SK-N-SH treated with all-trans-retinoic acid at 6 μM for 48 hours (cell line): Measurements from ENCODE around the gene UMPS.

Experiments used
- ATAC-seq: fragments of 200-7000 bp; cut with Tn5 transposase; 3 replicates; pipeline ENCODE4 v1.9.1; 2020; ENCODE audit warnings: mild to moderate bottlenecking, moderate library complexity
- ARNTL ChIP-seq: fragments of 450-650 bp; formaldehyde crosslinking; IDR thresholded peaks from 2 replicates; pipeline ENCODE4 v1.5.0; 2020; ENCODE audit warnings: low read depth, mild to moderate bottlenecking, moderate library complexity, borderline replicate concordance
- BACH2 ChIP-seq: fragments of 250-450 bp; sonication (Bioruptor Pico); IDR thresholded peaks from 2 replicates; pipeline ENCODE4 v1.9.0; 2021; ENCODE audit warnings: mild to moderate bottlenecking, borderline replicate concordance
- CREB5 ChIP-seq: fragments of 250-450 bp; sonication (Bioruptor Pico); IDR thresholded peaks from 2 replicates; pipeline ENCODE4 v1.5.1; 2020; ENCODE audit warnings: low read depth, mild to moderate bottlenecking, moderate library complexity
- CSDC2 ChIP-seq: fragments of 250-450 bp; sonication (Bioruptor Pico); IDR thresholded peaks from 2 replicates; pipeline ENCODE4 v1.5.0; 2020; ENCODE audit warnings: mild to moderate bottlenecking, moderate library complexity
- ESRRG ChIP-seq: fragments of 250-450 bp; sonication (Bioruptor Pico); IDR thresholded peaks from 2 replicates; pipeline ENCODE4 v1.6.1; 2021; ENCODE audit warnings: mild to moderate bottlenecking
- ISL1 ChIP-seq: fragments of 250-450 bp; sonication (Bioruptor Pico); IDR thresholded peaks from 2 replicates; pipeline ENCODE4 v2.1.2; 2022; ENCODE audit warnings: mild to moderate bottlenecking, moderate library complexity
- OSR1 ChIP-seq: fragments of 250-450 bp; sonication (Bioruptor Pico); IDR thresholded peaks from 2 replicates; pipeline ENCODE4 v1.8.0; 2022; ENCODE audit warnings: moderate library complexity, mild to moderate bottlenecking, inconsistent platforms
- PATZ1 ChIP-seq: fragments of 250-450 bp; sonication (Bioruptor Pico); IDR thresholded peaks from 2 replicates; pipeline ENCODE4 v1.8.0; 2020; ENCODE audit warnings: mild to moderate bottlenecking, moderate library complexity, borderline replicate concordance
- PPARA ChIP-seq: fragments of 250-450 bp; sonication (Bioruptor Pico); IDR thresholded peaks from 2 replicates; pipeline ENCODE4 v1.5.0; 2020; ENCODE audit warnings: mild to moderate bottlenecking, borderline replicate concordance
- RARB ChIP-seq: fragments of 250-450 bp; sonication (Bioruptor Pico); IDR thresholded peaks from 2 replicates; pipeline ENCODE4 v1.8.0; 2021; ENCODE audit warnings: mild to moderate bottlenecking, moderate library complexity
- SNAI2 ChIP-seq: fragments of 250-450 bp; sonication (Bioruptor Pico); IDR thresholded peaks from 2 replicates; pipeline ENCODE4 v1.5.0; 2020; ENCODE audit warnings: mild to moderate bottlenecking, moderate library complexity
- TCF4 ChIP-seq: fragments of 250-450 bp; sonication (Bioruptor Pico); IDR thresholded peaks from 2 replicates; pipeline ENCODE4 v1.8.0; 2021; ENCODE audit warnings: mild to moderate bottlenecking, moderate library complexity, borderline replicate concordance
- TOX ChIP-seq: fragments of 250-450 bp; sonication (Bioruptor Pico); IDR thresholded peaks from 2 replicates; pipeline ENCODE4 v1.8.0; 2021; ENCODE audit warnings: mild to moderate bottlenecking, moderate library complexity, borderline replicate concordance
- ZC3H10 ChIP-seq: fragments of 250-450 bp; sonication (Bioruptor Pico); IDR thresholded peaks from 2 replicates; pipeline ENCODE4 v1.5.1; 2021; ENCODE audit warnings: mild to moderate bottlenecking, moderate library complexity
- ZFP3 ChIP-seq: fragments of 250-450 bp; sonication (Bioruptor Pico); IDR thresholded peaks from 2 replicates; pipeline ENCODE4 v1.5.0; 2020; ENCODE audit warnings: mild to moderate bottlenecking, moderate library complexity
- ZNF565 ChIP-seq: fragments of 450-650 bp; formaldehyde crosslinking; conservative IDR thresholded peaks from 2 replicates; pipeline ENCODE4 v1.5.0; 2020; ENCODE audit warnings: low read depth, mild to moderate bottlenecking, moderate library complexity
- ZNF70 ChIP-seq: fragments of 450-650 bp; formaldehyde crosslinking; IDR thresholded peaks from 2 replicates; pipeline ENCODE4 v1.5.0; 2020; ENCODE audit warnings: mild to moderate bottlenecking, moderate library complexity
- ZNF8 ChIP-seq: fragments of 450-650 bp; formaldehyde crosslinking; IDR thresholded peaks from 2 replicates; pipeline ENCODE4 v1.5.0; 2020; ENCODE audit warnings: mild to moderate bottlenecking, moderate library complexity
- TF ChIP-seq, protein P1 (sequence below): fragments of 250-450 bp; sonication (Bioruptor Pico); IDR thresholded peaks from 2 replicates; pipeline ENCODE4 v1.8.0; 2021; ENCODE audit warnings: low read depth, mild to moderate bottlenecking, moderate library complexity, borderline replicate concordance
- TF ChIP-seq, protein P2 (sequence below): fragments of 250-450 bp; sonication (Bioruptor Pico); IDR thresholded peaks from 2 replicates; pipeline ENCODE4 v1.5.1; 2021; ENCODE audit warnings: mild to moderate bottlenecking, moderate library complexity
- TF ChIP-seq, protein P3 (sequence below): fragments of 250-450 bp; sonication (Bioruptor Pico); IDR thresholded peaks from 2 replicates; pipeline ENCODE4 v1.5.0; 2020; ENCODE audit warnings: mild to moderate bottlenecking, moderate library complexity

The UMPS gene

DNA sequence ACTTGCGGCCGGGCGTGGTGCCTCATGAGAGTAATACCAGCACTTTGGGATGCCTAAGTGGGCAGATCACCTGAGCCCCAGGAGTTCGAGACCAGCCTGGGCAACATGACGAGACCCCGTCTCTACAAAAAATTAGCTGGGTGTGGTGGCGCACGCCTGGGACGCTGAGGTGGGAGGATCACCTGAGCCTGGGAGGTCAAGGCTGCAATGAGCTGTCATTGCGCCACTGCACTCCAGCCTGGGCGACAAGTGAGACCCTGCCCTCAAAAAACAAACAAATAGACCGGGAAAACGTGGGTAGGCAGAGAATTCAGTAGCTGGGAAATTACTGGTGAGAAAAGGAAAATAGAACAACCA lies 667 bp downstream of the UMPS start:
- TF ChIP-seq ZNF8 (CRISPR knock-in tag) (no peak), ARNTL (CRISPR knock-in tag) (no peak), PPARA (CRISPR knock-in tag) (no peak), ZNF565 (CRISPR knock-in tag) (no peak)
- no peak for ATAC-seq

GRCh38 chr3:124731760-124732159 lies 1.5 kb downstream of the UMPS start:
- no peak for ATAC-seq
- TF ChIP-seq ZNF8 (CRISPR knock-in tag) = no peak
- no peak for TF ChIP-seq RARB (CRISPR knock-in tag)
- TF ChIP-seq, protein P1, sequence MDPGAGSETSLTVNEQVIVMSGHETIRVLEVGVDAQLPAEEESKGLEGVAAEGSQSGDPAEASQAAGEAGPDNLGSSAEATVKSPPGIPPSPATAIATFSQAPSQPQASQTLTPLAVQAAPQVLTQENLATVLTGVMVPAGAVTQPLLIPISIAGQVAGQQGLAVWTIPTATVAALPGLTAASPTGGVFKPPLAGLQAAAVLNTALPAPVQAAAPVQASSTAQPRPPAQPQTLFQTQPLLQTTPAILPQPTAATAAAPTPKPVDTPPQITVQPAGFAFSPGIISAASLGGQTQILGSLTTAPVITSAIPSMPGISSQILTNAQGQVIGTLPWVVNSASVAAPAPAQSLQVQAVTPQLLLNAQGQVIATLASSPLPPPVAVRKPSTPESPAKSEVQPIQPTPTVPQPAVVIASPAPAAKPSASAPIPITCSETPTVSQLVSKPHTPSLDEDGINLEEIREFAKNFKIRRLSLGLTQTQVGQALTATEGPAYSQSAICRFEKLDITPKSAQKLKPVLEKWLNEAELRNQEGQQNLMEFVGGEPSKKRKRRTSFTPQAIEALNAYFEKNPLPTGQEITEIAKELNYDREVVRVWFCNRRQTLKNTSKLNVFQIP = no peak
- TF ChIP-seq CREB5 (CRISPR knock-in tag) = no peak
- TF ChIP-seq ESRRG (CRISPR knock-in tag) = no peak
- TF ChIP-seq CSDC2 (CRISPR knock-in tag) = no peak
- TF ChIP-seq PPARA (CRISPR knock-in tag) = no peak
- no peak for TF ChIP-seq ISL1 (CRISPR knock-in tag)
- TF ChIP-seq TOX (CRISPR knock-in tag) = no peak
- TF ChIP-seq, protein P2, sequence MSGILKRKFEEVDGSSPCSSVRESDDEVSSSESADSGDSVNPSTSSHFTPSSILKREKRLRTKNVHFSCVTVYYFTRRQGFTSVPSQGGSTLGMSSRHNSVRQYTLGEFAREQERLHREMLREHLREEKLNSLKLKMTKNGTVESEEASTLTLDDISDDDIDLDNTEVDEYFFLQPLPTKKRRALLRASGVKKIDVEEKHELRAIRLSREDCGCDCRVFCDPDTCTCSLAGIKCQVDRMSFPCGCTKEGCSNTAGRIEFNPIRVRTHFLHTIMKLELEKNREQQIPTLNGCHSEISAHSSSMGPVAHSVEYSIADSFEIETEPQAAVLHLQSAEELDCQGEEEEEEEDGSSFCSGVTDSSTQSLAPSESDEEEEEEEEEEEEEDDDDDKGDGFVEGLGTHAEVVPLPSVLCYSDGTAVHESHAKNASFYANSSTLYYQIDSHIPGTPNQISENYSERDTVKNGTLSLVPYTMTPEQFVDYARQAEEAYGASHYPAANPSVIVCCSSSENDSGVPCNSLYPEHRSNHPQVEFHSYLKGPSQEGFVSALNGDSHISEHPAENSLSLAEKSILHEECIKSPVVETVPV (CRISPR knock-in tag) = no peak
- TF ChIP-seq SNAI2 (CRISPR knock-in tag) = no peak
- TF ChIP-seq OSR1 = no peak
- no peak for TF ChIP-seq ZFP3 (CRISPR knock-in tag)
- no peak for TF ChIP-seq ZNF565 (CRISPR knock-in tag)
- TF ChIP-seq TCF4 (CRISPR knock-in tag) = no peak
- TF ChIP-seq, protein P3, sequence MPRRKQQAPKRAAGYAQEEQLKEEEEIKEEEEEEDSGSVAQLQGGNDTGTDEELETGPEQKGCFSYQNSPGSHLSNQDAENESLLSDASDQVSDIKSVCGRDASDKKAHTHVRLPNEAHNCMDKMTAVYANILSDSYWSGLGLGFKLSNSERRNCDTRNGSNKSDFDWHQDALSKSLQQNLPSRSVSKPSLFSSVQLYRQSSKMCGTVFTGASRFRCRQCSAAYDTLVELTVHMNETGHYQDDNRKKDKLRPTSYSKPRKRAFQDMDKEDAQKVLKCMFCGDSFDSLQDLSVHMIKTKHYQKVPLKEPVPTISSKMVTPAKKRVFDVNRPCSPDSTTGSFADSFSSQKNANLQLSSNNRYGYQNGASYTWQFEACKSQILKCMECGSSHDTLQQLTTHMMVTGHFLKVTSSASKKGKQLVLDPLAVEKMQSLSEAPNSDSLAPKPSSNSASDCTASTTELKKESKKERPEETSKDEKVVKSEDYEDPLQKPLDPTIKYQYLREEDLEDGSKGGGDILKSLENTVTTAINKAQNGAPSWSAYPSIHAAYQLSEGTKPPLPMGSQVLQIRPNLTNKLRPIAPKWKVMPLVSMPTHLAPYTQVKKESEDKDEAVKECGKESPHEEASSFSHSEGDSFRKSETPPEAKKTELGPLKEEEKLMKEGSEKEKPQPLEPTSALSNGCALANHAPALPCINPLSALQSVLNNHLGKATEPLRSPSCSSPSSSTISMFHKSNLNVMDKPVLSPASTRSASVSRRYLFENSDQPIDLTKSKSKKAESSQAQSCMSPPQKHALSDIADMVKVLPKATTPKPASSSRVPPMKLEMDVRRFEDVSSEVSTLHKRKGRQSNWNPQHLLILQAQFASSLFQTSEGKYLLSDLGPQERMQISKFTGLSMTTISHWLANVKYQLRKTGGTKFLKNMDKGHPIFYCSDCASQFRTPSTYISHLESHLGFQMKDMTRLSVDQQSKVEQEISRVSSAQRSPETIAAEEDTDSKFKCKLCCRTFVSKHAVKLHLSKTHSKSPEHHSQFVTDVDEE = no peak
- no peak for TF ChIP-seq PATZ1 (CRISPR knock-in tag)

DNA sequence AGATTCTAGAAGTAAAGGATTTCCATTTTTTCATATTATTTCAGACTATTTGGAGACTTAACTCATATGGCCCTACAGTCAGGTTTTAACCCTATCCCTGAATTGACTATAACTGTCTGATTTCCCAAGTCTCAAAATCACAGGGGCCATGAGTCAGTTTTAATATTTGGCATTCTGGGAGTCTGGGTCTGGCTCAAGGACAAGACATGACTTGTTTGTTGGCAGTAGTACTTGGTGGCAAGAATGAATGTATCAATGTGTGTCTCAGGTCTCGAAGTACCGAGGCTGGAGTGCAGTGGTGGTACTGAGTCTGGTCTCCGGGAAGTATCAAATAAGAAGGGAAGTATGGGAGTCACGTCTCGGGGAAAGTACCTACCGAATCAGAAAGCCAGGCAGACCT lies 10.8 kb downstream of the UMPS start:
- no peak for ATAC-seq
- TF ChIP-seq ZNF565 (CRISPR knock-in tag) (no peak), ZC3H10 (no peak), ZFP3 (CRISPR knock-in tag) (no peak), ZNF8 (CRISPR knock-in tag) (no peak), ZNF70 (CRISPR knock-in tag) (no peak), BACH2 (CRISPR knock-in tag) (no peak), OSR1 (no peak), ESRRG (CRISPR knock-in tag) (no peak), RARB (CRISPR knock-in tag) (no peak), CREB5 (CRISPR knock-in tag) (no peak)
- TF ChIP-seq, protein P2 (CRISPR knock-in tag) = no peak
- TF ChIP-seq, all 23 proteins: peak for 0
